ENCODE results near the gene YBX2.

GRCh38 chr17:7238420-7239090 lies 55.9 kb downstream of the YBX2 start:
- TF ChIP-seq CTCF (IDR thresholded peaks at IDR 0.05) (no peak), POLR2A (IDR thresholded peaks at IDR 0.05) (no peak)
